Activated naive CD8-positive, alpha-beta T cell treated with anti-CD3 and anti-CD28 coated beads, Interleukin-2, amount 50 U/mL, for 24 hours (primary cell): Measurements from ENCODE around the gene ZNG1F.
"Not testable (repeated sequence)": the region's sequence is repeated elsewhere in the genome, so short reads cannot be mapped to it uniquely, and the experiment has no call there.

Experiments
- ATAC-seq: fragments of 150-1000 bp; cut with Tn5 transposase; one replicate; pipeline ENCODE4 v1.10.0; 2021
- DNase-seq: peaks from one replicate; pipeline ENCODE4 v3.0.0; 2021
- H3K27ac Mint-ChIP-seq: one replicate; pipeline ENCODE4 v1.8.0; 2021; ENCODE audit warnings: mild to moderate bottlenecking, mixed read lengths
- H3K27me3 Mint-ChIP-seq: one replicate; pipeline ENCODE4 v1.8.0; 2021; ENCODE audit warnings: mixed read lengths
- H3K36me3 Mint-ChIP-seq: one replicate; pipeline ENCODE4 v1.8.0; 2021; ENCODE audit warnings: low read depth, mixed read lengths
- H3K4me1 Mint-ChIP-seq: one replicate; pipeline ENCODE4 v1.8.0; 2021; ENCODE audit warnings: mixed read lengths
- H3K4me3 Mint-ChIP-seq: one replicate; pipeline ENCODE4 v1.8.0; 2021; ENCODE audit warnings: mild to moderate bottlenecking, moderate library complexity, mixed read lengths
- H3K9me3 Mint-ChIP-seq: one replicate; pipeline ENCODE4 v1.8.0; 2021; ENCODE audit warnings: mixed read lengths

ZNG1F gene

GRCh38 chr9:41126746-41127446 lies 62.2 kb downstream of the ZNG1F start:
- H3K36me3 Mint-ChIP-seq, H3K27ac Mint-ChIP-seq, H3K9me3 Mint-ChIP-seq, H3K4me1 Mint-ChIP-seq, ATAC-seq, H3K4me3 Mint-ChIP-seq, H3K27me3 Mint-ChIP-seq, DNase-seq: not testable (repeated sequence)

DNA sequence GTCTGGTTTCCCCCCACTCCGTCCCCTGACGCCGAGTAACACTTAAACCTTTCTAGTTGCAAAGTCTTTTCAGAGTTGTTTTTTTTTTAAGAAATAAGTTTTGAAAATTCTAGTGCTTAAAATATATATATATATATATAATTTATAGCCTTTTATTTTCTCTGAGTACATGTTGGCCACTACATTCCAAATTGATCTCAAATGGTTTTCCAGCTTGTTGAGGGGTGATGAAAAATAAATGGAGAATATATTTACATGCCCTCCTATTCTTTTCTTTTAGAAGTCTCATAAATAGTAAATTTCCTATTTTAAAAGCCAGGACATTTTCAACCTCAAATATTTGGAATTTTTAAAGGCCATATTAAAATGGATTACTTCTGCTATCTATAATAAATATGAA lies 63.2 kb downstream of the ZNG1F start:
- H3K4me3 Mint-ChIP-seq, ATAC-seq, H3K36me3 Mint-ChIP-seq, H3K9me3 Mint-ChIP-seq, H3K27me3 Mint-ChIP-seq, H3K27ac Mint-ChIP-seq, DNase-seq, H3K4me1 Mint-ChIP-seq: not testable (repeated sequence)

- not testable (repeated sequence) for H3K9me3 Mint-ChIP-seq, DNase-seq, H3K27me3 Mint-ChIP-seq, H3K36me3 Mint-ChIP-seq, H3K4me1 Mint-ChIP-seq, H3K27ac Mint-ChIP-seq, H3K4me3 Mint-ChIP-seq, ATAC-seq
Measured at GRCh38 chr9:41125109-41125658, 63.9 kb downstream of the ZNG1F start.

DNA sequence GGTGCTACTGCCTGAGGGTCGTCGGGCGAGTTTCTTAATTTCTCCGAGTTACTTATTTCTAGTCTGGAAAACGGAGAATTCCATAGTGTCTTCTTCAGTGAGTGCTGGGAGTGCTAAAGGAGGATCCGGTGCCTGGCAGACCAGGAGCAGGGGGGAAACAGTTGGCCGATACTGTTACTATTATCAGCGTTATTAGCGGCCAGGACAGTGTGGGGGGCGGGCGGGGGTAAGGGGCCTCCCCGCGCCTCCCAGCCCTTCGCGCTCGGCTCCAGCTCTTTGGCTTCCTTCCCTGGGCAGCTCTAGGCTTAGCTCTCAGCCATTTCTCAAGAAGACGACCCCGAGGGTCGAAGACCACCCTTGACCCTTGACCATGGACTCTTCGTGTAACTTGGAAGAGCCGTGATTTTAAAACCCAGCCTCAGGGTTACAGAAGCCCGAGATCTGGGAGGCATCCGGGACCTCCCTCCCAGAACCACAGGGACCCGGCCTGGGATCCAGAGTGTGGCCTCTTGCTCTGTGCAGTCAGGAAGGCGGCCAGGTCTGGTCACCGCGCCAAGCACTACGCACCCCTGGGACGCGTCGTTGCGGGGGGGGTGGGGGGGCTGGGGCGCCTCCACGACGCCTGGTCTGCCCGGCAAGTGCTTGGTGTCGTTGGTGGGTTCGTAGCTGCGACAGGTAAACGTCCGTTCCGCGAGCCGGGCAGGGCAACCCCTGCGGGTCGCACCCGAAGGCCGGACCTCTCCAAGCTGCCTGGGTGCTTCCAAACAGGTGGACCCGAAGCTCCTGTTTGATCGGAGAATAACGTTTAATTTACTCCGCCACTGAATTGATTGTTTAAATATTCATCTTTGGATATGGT lies 64.6 kb downstream of the ZNG1F start:
- H3K4me1 Mint-ChIP-seq, H3K4me3 Mint-ChIP-seq, H3K27me3 Mint-ChIP-seq, H3K27ac Mint-ChIP-seq, DNase-seq, H3K36me3 Mint-ChIP-seq, ATAC-seq, H3K9me3 Mint-ChIP-seq: not testable (repeated sequence)

DNA sequence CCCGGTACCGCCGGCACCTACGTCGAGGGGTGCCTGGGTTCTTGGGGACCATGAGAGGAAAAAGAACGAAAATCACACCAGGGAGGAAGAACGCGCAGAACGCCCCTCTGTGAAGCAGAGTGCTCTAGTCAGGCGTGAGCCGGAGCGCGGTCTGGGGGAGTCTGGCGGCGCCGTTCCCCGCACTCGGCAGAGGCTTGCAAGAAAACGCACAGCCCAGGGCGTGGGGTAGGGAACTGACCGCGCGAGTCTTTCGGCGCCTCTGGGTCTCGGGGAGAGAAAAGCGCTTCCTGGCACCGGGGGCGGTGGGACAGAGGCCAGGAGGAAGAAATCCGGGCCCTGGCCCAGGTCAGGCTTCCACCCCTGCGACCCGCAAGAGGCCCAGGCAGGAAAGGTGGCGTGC lies 65.3 kb downstream of the ZNG1F start:
- not testable (repeated sequence) for DNase-seq, H3K4me1 Mint-ChIP-seq, H3K36me3 Mint-ChIP-seq, H3K27me3 Mint-ChIP-seq, H3K27ac Mint-ChIP-seq, H3K4me3 Mint-ChIP-seq, H3K9me3 Mint-ChIP-seq, ATAC-seq

DNA sequence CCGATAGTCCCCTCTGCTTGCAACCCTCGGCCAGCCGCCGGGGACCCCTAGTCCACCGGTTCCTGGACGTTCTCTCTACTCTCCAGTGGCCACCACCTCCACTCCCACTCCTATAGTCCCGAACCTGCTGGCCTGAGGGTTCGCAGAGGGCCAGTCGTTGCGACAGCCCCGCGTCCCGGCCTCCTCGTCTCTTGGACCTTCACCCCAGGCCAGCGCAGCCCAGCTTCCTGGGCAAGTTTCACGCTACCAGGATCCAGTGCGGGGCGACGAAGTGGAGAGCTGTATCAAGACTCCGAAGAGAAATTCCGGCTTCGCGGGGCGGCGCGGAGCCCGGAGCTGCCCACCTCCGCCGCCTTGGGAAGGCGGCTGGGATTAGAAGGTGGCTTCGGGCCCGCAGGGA lies 65.7 kb downstream of the ZNG1F start:
- ATAC-seq, H3K9me3 Mint-ChIP-seq, H3K4me3 Mint-ChIP-seq, H3K4me1 Mint-ChIP-seq, H3K27me3 Mint-ChIP-seq, DNase-seq, H3K27ac Mint-ChIP-seq, H3K36me3 Mint-ChIP-seq: not testable (repeated sequence)

- H3K4me3 Mint-ChIP-seq, H3K27me3 Mint-ChIP-seq, H3K4me1 Mint-ChIP-seq, DNase-seq, H3K9me3 Mint-ChIP-seq, ATAC-seq, H3K36me3 Mint-ChIP-seq, H3K27ac Mint-ChIP-seq: not testable (repeated sequence)
Measured at GRCh38 chr9:41120696-41121095, 68.4 kb downstream of the ZNG1F start.

DNA sequence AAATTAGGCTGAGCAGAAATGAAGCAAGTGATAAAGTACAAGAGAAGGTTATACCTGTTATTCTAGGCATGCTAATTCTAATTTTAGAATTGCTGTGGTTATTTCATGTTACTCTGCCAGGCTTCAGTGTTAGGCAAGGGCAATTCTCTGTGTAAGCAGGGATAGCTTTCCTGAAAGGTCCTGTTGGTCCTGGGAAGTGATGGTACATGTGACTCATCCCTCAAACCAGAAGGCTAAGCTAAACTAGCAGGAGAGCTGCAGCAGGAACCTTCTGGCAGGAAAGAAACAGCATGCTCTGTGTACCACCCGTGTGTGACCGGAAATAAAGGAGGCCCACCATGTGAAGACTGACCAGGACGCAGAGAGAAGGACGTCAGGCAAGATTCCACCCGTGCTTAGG lies 69.4 kb downstream of the ZNG1F start:
- not testable (repeated sequence) for H3K4me3 Mint-ChIP-seq, H3K9me3 Mint-ChIP-seq, DNase-seq, H3K36me3 Mint-ChIP-seq, H3K27me3 Mint-ChIP-seq, H3K27ac Mint-ChIP-seq, ATAC-seq, H3K4me1 Mint-ChIP-seq

- ATAC-seq = peak; percentile 46
- not testable (repeated sequence) for H3K27ac Mint-ChIP-seq, H3K9me3 Mint-ChIP-seq, DNase-seq, H3K27me3 Mint-ChIP-seq, H3K4me3 Mint-ChIP-seq, H3K4me1 Mint-ChIP-seq, H3K36me3 Mint-ChIP-seq
Measured at GRCh38 chr9:41119311-41119710, 69.8 kb downstream of the ZNG1F start.

- H3K9me3 Mint-ChIP-seq, H3K36me3 Mint-ChIP-seq, H3K27ac Mint-ChIP-seq, ATAC-seq, H3K4me3 Mint-ChIP-seq, DNase-seq, H3K4me1 Mint-ChIP-seq, H3K27me3 Mint-ChIP-seq: not testable (repeated sequence)
Measured at GRCh38 chr9:41113348-41113747, 75.8 kb downstream of the ZNG1F start.

GRCh38 chr9:41111414-41111813 lies 77.7 kb downstream of the ZNG1F start:
- not testable (repeated sequence) for ATAC-seq, H3K4me3 Mint-ChIP-seq, H3K36me3 Mint-ChIP-seq, DNase-seq, H3K9me3 Mint-ChIP-seq, H3K4me1 Mint-ChIP-seq, H3K27me3 Mint-ChIP-seq, H3K27ac Mint-ChIP-seq

DNA sequence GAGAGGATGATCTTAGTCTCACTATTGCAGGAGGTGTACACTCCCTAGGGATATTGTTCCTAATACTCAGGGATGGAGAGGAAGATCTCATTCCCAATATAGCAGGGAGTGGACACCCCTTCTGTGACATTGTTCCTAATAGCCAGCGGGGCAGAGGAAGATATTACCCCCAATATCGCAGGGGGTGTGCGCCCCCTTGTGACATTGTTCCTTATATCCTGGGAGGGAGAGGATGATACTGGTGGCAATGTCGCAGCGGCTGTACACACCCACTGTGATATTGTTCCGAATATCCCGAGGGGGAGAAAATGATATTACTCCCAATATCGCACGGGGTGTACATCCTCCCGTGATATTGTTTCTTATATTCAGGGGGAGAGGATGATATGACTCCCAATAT lies 78.2 kb downstream of the ZNG1F start:
- ATAC-seq = not testable (repeated sequence)

DNA sequence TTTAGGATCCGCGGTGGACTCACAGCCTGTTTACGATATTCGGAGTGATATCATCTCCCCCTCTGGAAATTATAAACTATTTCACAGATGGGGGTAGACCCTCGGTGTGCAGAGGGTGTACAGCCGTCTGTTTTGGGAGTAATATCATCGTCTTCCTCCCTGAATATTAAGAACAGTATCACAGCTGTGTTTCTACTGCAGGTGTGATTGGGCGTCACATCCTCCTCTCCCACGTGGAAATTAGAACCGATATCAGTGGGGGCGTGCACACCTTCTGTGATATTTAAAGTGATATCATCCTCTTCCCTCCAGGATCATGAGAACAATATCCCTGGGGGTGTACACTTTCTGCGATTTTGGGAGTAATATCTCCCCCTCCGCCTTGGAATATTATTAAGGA lies 79.9 kb downstream of the ZNG1F start:
- H3K4me3 Mint-ChIP-seq, H3K4me1 Mint-ChIP-seq, H3K36me3 Mint-ChIP-seq, DNase-seq, ATAC-seq, H3K27ac Mint-ChIP-seq, H3K9me3 Mint-ChIP-seq, H3K27me3 Mint-ChIP-seq: not testable (repeated sequence)

More for the DNA sequence above, 78.2 kb downstream of the ZNG1F start:
- not testable (repeated sequence) for H3K27me3 Mint-ChIP-seq, H3K4me3 Mint-ChIP-seq, H3K27ac Mint-ChIP-seq, H3K4me1 Mint-ChIP-seq, H3K9me3 Mint-ChIP-seq, H3K36me3 Mint-ChIP-seq
- DNase-seq = peak; percentile 6

DNA sequence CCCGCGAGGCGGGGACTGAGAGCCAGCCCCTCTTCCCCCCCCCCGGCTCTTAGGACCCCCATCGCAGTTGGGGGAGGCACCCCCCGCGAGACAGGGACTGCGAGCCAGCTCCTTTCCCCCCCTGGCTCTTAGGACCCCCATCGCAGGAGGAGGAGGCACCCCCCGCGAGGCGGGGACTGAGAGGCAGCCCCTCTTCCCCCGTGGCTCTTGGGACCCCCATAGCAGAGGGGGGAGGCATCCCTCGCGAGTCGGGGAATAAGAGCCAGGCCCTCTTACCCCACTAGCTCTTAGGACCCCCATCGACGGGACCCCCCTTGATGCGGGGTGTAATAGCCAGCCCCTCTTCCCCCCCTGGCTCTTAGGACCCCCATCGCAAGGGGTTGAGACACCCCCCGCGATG lies 80.3 kb downstream of the ZNG1F start:
- not testable (repeated sequence) for H3K4me1 Mint-ChIP-seq, H3K27ac Mint-ChIP-seq, H3K27me3 Mint-ChIP-seq, H3K9me3 Mint-ChIP-seq, H3K36me3 Mint-ChIP-seq, H3K4me3 Mint-ChIP-seq, ATAC-seq, DNase-seq

DNA sequence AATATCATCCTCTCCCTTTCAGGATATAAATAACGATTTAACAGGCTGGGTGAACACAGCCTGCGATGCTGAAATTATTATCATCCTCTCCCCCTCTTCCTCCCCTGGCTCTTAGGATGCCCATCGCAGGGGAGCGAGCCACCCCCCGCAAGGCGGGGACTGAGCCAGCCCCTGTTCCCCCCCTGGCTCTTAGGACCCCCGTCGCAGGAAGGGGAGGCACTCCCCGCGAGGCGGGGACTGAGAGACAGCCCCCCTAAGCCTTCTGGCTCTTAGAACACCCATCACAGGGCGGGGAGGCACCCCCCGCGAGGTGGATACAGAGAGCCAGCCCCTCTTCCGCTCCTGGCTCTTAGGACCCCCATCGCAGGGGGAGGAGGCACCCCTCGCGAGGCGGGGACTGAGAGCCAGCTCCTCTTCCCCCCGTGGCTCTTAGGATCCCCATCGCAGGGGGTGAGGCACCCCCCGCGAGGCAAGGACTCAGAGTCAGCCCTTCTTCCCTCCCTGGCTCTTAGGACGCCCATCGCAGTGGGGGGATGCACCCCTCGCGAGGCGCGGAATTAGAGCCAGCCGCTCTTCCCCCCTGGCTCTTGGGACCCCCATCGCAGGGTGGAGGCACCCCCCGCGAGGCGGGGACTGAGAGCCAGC lies 82.5 kb downstream of the ZNG1F start:
- not testable (repeated sequence) for H3K4me1 Mint-ChIP-seq, DNase-seq, ATAC-seq, H3K4me3 Mint-ChIP-seq, H3K27ac Mint-ChIP-seq, H3K27me3 Mint-ChIP-seq, H3K9me3 Mint-ChIP-seq, H3K36me3 Mint-ChIP-seq
